H1 (cell line): ENCODE data around the gene KLHDC1. TPM values are rescaled to one million over a fixed set of nuclear protein-coding genes. Genes with fewer than 3 reads are reported as not detected.

ENCODE experiments used
- ATF3 ChIP-seq: IDR thresholded peaks from 2 replicates; pipeline ENCODE4 v1.6.1; 2011; ENCODE audit warnings: low read depth, mild to moderate bottlenecking, low read length; ENCODE audit not compliant: insufficient read depth
- BACH1 ChIP-seq: IDR thresholded peaks from 2 replicates; pipeline ENCODE4 v1.6.1; 2012; ENCODE audit warnings: low read length, improper control_type of control experiment
- BRCA1 ChIP-seq: IDR thresholded peaks from 2 replicates; pipeline ENCODE4 v1.6.1; 2012; ENCODE audit warnings: low read depth, low read length, improper control_type of control experiment
- CBX8 ChIP-seq: fragments of 300-800, 300-1000 bp; sonication (generic); IDR thresholded peaks from 2 replicates; pipeline ENCODE4 v1.7.1; 2016; ENCODE audit warnings: low read depth, low read length, borderline replicate concordance
- EGR1 ChIP-seq: IDR thresholded peaks from 2 replicates; pipeline ENCODE4 v1.6.1; 2011; ENCODE audit warnings: low read depth, low read length, borderline replicate concordance
- HDAC2 ChIP-seq, 2 experiments: fragments of 300-600 bp in 1 of 2; sonication (generic) in 1 of 2; IDR thresholded peaks; 2 replicates each; pipeline ENCODE4 v1.6.1; 2011 to 2012; ENCODE audit warnings: low read depth in 2 of 2, low read length in 2 of 2, mild to moderate bottlenecking in 2 of 2, moderate library complexity in 2 of 2, borderline replicate concordance in 1 of 2, inconsistent platforms in 1 of 2
- HDAC6 ChIP-seq: IDR thresholded peaks from one replicate; pipeline ENCODE4 v1.7.1; 2012; ENCODE audit warnings: low read depth, mild to moderate bottlenecking, inconsistent platforms, low read length, moderate library complexity
- KDM1A ChIP-seq: fragments of 200-600, 300-600 bp; sonication (generic); IDR thresholded peaks from 2 replicates; pipeline ENCODE4 v1.7.1; 2016; ENCODE audit warnings: mild to moderate bottlenecking, low read length, borderline replicate concordance
- KDM4A ChIP-seq: IDR thresholded peaks from one replicate; pipeline ENCODE4 v1.7.1; 2012; ENCODE audit warnings: low read depth, mild to moderate bottlenecking, moderate library complexity, low read length, inconsistent platforms; ENCODE audit not compliant: severe bottlenecking
- KDM5A ChIP-seq: fragments of 200-600 bp; IDR thresholded peaks from 2 replicates; pipeline ENCODE4 v1.7.1; 2012; ENCODE audit warnings: mild to moderate bottlenecking, low read length, inconsistent platforms, mixed read lengths
- MAX ChIP-seq: IDR thresholded peaks from 2 replicates; pipeline ENCODE4 v1.6.1; 2012; ENCODE audit warnings: inconsistent platforms
- NRF1 ChIP-seq: IDR thresholded peaks from 2 replicates; pipeline ENCODE4 v1.6.1; 2011; ENCODE audit warnings: mild to moderate bottlenecking, low read depth, low read length, improper control_type of control experiment
- PHF8 ChIP-seq: fragments of 200-600 bp; sonication (generic); conservative IDR thresholded peaks from 2 replicates; pipeline ENCODE4 v1.7.1; 2012; ENCODE audit warnings: low read depth, mild to moderate bottlenecking, inconsistent platforms, low read length, moderate library complexity
- RBBP5 ChIP-seq: IDR thresholded peaks from 2 replicates; pipeline ENCODE4 v1.7.1; 2012; ENCODE audit warnings: low read depth, mild to moderate bottlenecking, inconsistent platforms, low read length, moderate library complexity, borderline replicate concordance
- RFX5 ChIP-seq: IDR thresholded peaks from 2 replicates; pipeline ENCODE4 v1.6.1; 2011; ENCODE audit warnings: low read depth, low read length, improper control_type of control experiment, borderline replicate concordance
- RNF2 ChIP-seq: fragments of 200-900, 300-1000 bp; sonication (generic); IDR thresholded peaks from 2 replicates; pipeline ENCODE4 v1.7.1; 2016; ENCODE audit warnings: borderline replicate concordance, low read depth, mild to moderate bottlenecking, antibody characterized with exemption, low read length; ENCODE audit not compliant: poor library complexity, severe bottlenecking; ENCODE audit errors: missing control alignments
- SIRT6 ChIP-seq: IDR thresholded peaks from one replicate; pipeline ENCODE4 v1.7.1; 2012; ENCODE audit warnings: low read length, inconsistent platforms
- SP1 ChIP-seq: IDR thresholded peaks from 2 replicates; pipeline ENCODE4 v1.6.1; 2011; ENCODE audit warnings: low read depth, low read length
- SP2 ChIP-seq: IDR thresholded peaks from 2 replicates; pipeline ENCODE4 v1.6.1; 2012; ENCODE audit warnings: mild to moderate bottlenecking, low read length, inconsistent platforms
- SP4 ChIP-seq: IDR thresholded peaks from 2 replicates; pipeline ENCODE4 v1.6.1; 2012; ENCODE audit warnings: low read length, inconsistent platforms
- SUZ12 ChIP-seq: fragments of 200-600 bp; sonication (generic); IDR thresholded peaks from 2 replicates; pipeline ENCODE4 v1.6.1; 2012; ENCODE audit warnings: mild to moderate bottlenecking, inconsistent platforms, low read length, moderate library complexity, mixed read lengths
- TBP ChIP-seq: IDR thresholded peaks from 2 replicates; pipeline ENCODE4 v1.6.1; 2011; ENCODE audit warnings: low read depth, low read length, improper control_type of control experiment
- TEAD4 ChIP-seq: IDR thresholded peaks from 2 replicates; pipeline ENCODE4 v1.6.1; 2012; ENCODE audit warnings: low read depth, low read length, inconsistent platforms, mixed read lengths
- ZNF274 ChIP-seq: IDR thresholded peaks from 2 replicates; pipeline ENCODE4 v1.7.0; 2012; ENCODE audit warnings: low read length, borderline replicate concordance; ENCODE audit errors: extremely low read depth
- polyA plus RNA-seq, 7 experiments: library from polyadenylated mRNA; depleted of rRNA in 3 of 7; stranded (reverse) in 5 of 7; unstranded in 2 of 7; fragments of >200 nt in 5 of 7; fragments of 200-250 nt in 2 of 7; gene quantifications; 1 replicate in 5 of 7; 2 replicates in 1 of 7; 4 replicates in 1 of 7; pipeline versions ENCODE4 v1.2.1 to v1.2.3, GENCODE V29; 2011 to 2013; ENCODE audit warnings: missing spikeins in 2 of 7, mixed read lengths in 2 of 7
- total RNA-seq: library from RNA; stranded (reverse); fragmentation: NEBNext Ultra II Directional; extraction: Animal tissue kit (Norgen Biotek cat#: 25700); gene quantifications from 2 replicates; pipeline ENCODE4 v1.2.1, GENCODE V29; 2021

KLHDC1 gene
- total and polyA plus RNA-seq, 2 of the 8 experiments (the other 6 are each of a cell fraction or from before 2014, with no cell fraction given), result 0.08 TPM; not detected in 1

GRCh38 chr14:49687942-49688700 lies 4.8 kb upstream of the KLHDC1 start, which contains the start of gene POLE2 (continued):
- no peak for TF ChIP-seq SP1
- no peak for TF ChIP-seq SIRT6
- TF ChIP-seq ATF3, result no peak
- peak; percentile 76 for TF ChIP-seq TBP
- TF ChIP-seq RFX5, result no peak
- peak; percentile 88 for TF ChIP-seq KDM4A
- peak; percentile 70; the same call in 1 of the 2 replicates for TF ChIP-seq KDM1A
- TF ChIP-seq KDM5A, result no peak
- TF ChIP-seq NRF1, result no peak
- no peak for TF ChIP-seq SUZ12
- no peak for TF ChIP-seq EGR1
- TF ChIP-seq HDAC2 (IDR thresholded peaks at IDR 0.05; ENCODE audit: borderline replicate concordance in 1 of 2, low read depth in 2 of 2, low read length in 2 of 2), result no peak
- TF ChIP-seq PHF8, result peak; percentile 94
- TF ChIP-seq TEAD4, result no peak
- TF ChIP-seq HDAC6, result no peak
- no peak for TF ChIP-seq BACH1
- TF ChIP-seq SP4, result no peak
- no peak for TF ChIP-seq BRCA1
- TF ChIP-seq MAX, result peak; percentile 93
- no peak for TF ChIP-seq RNF2
- no peak for TF ChIP-seq CBX8
- TF ChIP-seq ZNF274, result no peak
- TF ChIP-seq SP2, result no peak
- TF ChIP-seq RBBP5, result peak; percentile 50
